GM06990 (cell line): ENCODE data around the gene KIFBP.

Source experiments
- DNase-seq: peaks from one replicate; pipeline ENCODE4 v3.0.0-alpha.2; 2011; ENCODE audit not compliant: insufficient read length; ENCODE audit errors: extremely low read depth
- H3K27me3 ChIP-seq: replicated peaks from 2 replicates; pipeline ENCODE4 v1.6.0; 2011; ENCODE audit warnings: low read length; ENCODE audit not compliant: control insufficient read depth, insufficient read depth
- H3K36me3 ChIP-seq: 2 replicates; pipeline ENCODE4 v1.5.1; 2011; ENCODE audit warnings: low read length; ENCODE audit not compliant: control insufficient read depth, insufficient read depth
- H3K4me3 ChIP-seq: replicated peaks from 2 replicates; pipeline ENCODE4 v1.5.1; 2011; ENCODE audit warnings: low read depth, mild to moderate bottlenecking, control low read depth, low read length
- TF ChIP-seq, protein P1 (sequence below): IDR thresholded peaks from 2 replicates; pipeline ENCODE4 v1.5.1; 2011; ENCODE audit warnings: low read length, control low read depth, mild to moderate bottlenecking, inconsistent platforms; ENCODE audit not compliant: insufficient read depth, poor library complexity, severe bottlenecking

The KIFBP gene

DNA sequence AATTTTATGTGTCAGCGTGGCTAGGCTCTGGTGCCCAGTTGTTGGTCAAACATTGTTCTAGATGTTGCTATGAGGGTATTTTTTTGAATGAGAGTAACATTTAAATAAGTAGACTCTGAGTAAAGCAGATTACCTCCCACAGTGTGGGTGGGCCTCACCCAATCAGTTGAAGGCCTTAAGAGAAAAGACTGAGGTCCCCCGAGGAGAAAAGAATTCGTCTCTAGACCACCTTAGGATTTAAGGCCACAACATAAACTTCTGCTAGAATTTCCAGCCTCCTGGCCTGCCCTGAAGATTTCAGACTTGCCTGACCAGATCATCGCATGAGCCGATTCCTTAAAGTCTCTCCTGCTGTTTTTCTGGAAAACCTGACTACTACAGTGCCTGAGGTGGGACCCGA is 54.2 kb downstream of the KIFBP start:
- TF ChIP-seq, protein P1, sequence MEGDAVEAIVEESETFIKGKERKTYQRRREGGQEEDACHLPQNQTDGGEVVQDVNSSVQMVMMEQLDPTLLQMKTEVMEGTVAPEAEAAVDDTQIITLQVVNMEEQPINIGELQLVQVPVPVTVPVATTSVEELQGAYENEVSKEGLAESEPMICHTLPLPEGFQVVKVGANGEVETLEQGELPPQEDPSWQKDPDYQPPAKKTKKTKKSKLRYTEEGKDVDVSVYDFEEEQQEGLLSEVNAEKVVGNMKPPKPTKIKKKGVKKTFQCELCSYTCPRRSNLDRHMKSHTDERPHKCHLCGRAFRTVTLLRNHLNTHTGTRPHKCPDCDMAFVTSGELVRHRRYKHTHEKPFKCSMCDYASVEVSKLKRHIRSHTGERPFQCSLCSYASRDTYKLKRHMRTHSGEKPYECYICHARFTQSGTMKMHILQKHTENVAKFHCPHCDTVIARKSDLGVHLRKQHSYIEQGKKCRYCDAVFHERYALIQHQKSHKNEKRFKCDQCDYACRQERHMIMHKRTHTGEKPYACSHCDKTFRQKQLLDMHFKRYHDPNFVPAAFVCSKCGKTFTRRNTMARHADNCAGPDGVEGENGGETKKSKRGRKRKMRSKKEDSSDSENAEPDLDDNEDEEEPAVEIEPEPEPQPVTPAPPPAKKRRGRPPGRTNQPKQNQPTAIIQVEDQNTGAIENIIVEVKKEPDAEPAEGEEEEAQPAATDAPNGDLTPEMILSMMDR: no peak
- no peak overlapping the region for H3K4me3 ChIP-seq
- no peaks in the 10 kb centered on the region; the same call in 1 of the 2 replicates for H3K27me3 ChIP-seq
- H3K36me3 ChIP-seq: no peaks in the 10 kb centered on the region
- no peak for DNase-seq

DNA sequence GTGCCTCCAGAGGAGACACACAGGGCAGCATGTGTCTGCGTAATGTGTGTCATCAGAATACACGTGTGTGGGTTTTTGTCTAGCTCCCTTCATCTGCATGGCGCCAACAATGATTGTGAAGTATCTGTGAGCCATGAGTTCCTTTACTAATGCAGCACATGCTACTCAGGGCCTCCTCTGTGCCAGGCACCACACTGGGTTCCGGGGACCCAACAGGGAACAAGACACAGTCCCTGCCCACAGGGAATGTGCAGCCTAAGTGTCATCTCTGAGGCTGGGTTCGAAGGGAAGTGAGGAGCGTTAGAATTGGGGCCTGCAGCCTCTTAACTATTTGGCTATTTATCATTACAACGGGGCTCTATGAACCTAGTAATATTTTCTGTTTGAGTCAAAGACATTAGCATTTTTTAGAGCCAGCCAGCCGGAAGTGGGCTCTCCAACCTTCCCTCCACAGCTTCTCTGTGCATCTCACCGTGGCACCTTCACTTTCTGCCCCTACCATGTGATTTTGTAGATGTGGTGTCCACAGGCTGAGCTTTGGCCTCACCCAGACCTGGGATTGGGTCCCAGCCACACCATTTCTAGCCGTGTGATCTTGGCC is 55.4 kb downstream of the KIFBP start:
- DNase-seq: peak; percentile 67
- Histone ChIP-seq H3K36me3 (no peaks in the 10 kb centered on the region), H3K4me3 (no peak overlapping the region), H3K27me3 (no peaks in the 10 kb centered on the region; the same call in 1 of the 2 replicates)
- TF ChIP-seq, protein P1: no peak

DNA sequence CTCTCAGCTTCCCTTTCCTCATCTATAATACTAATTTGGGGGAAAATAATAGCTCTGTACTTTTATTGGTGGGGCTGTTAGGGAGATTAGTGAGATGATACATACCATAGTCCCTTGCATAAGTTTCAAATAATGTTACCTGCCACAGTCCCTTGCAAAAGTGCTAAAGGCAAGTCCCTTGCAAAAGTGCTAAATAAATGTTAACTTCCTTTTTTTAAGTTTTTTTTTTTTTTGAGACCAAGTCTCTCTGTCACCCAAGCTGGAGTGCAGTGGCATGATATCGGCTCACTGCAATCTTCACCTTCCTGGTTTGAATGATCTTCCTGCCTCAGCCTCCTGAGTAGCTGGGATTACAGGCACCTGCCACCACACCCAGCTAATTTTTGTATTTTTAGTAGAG is 55.9 kb downstream of the KIFBP start:
- TF ChIP-seq, protein P1: no peak
- no peaks in the 10 kb centered on the region; the same call in 1 of the 2 replicates for H3K27me3 ChIP-seq
- peak overlapping the region; percentile 28; the same call in 1 of the 2 replicates for H3K4me3 ChIP-seq
- no peaks in the 10 kb centered on the region for H3K36me3 ChIP-seq
- DNase-seq: no peak

DNA sequence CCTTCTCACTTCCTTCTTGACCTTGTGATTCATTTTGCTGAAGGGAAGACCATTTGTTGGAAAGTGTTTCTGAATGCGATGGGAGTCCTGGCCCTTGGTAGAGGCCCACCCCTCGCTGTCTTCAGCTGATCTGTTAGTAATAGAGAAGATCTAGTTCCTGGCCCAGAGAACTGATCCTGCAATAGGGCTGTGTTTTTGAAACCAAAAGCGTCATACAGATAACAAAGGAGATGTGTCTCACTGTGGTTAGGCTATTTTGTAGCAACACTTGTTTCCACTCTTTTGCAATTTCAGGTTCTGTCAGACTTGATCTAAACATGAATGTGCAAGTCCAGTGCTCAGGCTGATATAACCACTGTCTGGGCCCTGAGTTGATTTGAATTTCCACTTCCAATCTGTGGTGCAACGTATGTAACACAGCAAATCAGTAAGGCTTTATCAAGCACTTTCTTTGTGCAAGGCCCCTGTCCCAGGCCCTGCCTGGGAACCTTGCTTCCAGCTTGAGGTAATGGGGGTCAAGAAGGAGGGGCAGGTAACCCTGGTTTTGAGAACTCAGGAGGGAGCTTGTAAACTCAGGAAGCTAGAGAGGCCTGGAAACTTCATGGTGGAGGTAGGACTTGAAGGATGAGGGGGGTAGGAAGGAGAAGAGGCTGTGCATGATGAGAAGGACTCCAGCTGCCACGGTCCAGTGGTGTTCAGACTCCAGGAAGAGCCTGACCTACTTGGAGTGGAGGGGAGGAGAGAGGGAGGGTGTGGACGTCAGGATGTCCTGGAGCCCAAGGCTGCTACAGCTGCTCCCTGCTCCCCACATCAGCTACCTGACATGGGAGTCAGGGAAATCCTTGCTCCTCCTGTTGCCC is 57.1 kb downstream of the KIFBP start:
- H3K27me3 ChIP-seq: no peaks in the 10 kb centered on the region; the same call in 1 of the 2 replicates
- DNase-seq: peak; percentile 72
- H3K4me3 ChIP-seq: peak overlapping the region; percentile 28
- H3K36me3 ChIP-seq: no peaks in the 10 kb centered on the region
- TF ChIP-seq, protein P1: no peak

DNA sequence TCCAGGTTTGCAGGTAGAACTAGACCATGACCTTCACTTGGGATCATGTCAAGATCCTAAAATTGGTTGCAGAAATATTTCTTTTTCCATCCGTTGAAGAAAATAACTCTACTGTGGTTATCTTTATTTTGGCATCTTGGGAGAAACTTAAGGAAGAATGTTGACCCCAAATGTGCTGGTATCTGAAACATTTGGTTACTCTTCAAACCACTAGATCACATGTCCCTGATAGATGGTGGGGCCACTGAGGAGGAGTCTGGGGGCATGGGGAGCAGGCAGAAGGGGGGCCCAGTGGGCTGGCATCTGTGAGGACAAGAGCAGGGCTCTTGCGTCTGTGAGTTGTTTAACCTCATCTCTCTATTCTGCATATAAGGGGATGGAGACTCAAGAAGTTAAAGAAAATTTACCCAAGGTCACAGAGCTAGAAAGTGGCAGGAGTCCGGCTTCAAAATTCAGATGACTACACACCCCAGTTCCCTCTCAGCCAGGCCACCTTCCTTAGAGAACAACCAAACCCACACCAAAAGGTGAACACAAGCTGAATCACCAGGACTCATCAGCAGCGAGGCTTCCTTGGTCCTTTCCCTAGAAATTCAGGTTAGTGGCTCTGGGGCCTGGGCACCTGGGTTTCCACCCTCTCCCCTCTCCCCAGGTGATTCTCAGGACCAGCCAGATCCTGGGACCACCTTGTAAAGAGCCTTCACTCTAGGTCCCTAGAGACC is 58.7 kb downstream of the KIFBP start:
- DNase-seq: no peak
- no peaks in the 10 kb centered on the region for H3K36me3 ChIP-seq
- H3K27me3 ChIP-seq: no peaks in the 10 kb centered on the region
- no peak overlapping the region for H3K4me3 ChIP-seq
- TF ChIP-seq, protein P1: no peak
